ENCODE data around the gene KCNC1. TPM values are rescaled to one million over a fixed set of nuclear protein-coding genes. Genes with fewer than 3 reads are reported as not detected.
A peak's percentile ranks its signal among the peaks of the same experiment; 100 is the strongest.

Gene KCNC1
- total and polyA plus RNA-seq, 7 donors, result 0.01 to 1.1 (median 0.13) TPM

DNA sequence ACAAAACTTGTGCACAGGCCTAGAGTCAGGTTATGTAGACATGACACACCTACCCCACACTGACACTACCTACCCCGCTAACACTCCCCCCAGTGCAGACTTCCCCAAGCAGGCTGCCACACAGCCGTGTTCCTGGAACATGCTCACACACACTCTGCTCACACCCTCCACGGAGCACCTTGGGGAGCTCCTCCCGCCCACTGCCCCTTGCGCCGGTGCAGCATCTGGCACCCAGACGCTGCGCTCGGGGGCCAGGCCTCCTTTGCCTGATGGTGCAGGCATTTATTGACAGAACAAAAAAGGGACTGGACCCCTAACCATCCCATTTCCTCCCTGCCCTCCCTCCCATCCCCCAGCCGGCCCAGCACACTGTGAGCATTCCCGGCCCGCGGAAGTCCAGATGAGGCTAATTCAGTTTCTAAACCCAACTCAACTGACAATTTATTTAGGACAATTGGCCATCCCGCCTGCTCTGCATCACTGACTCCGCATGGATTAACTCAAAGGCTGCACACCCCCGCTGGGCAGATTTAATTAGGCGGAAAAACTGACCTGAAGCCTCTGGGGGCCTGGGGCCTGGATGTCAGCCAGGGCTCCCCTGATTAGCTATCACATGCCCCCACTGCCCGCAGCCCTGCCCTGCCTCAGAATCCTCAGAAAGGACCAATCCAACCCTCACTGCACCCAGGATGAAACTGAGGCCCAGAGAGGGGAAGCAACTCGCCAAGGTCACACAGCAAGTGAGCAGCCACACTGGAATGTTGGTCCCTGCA is 30.1 kb downstream of the KCNC1 start:
- intact Hi-C loops (cut with DNase I), result loop anchor here in 1 of 2 donors (5.0 kb wide), 1 partner anchor 213 kb away; no protein-coding TSS in a partner anchor
- TF ChIP-seq, protein P1, sequence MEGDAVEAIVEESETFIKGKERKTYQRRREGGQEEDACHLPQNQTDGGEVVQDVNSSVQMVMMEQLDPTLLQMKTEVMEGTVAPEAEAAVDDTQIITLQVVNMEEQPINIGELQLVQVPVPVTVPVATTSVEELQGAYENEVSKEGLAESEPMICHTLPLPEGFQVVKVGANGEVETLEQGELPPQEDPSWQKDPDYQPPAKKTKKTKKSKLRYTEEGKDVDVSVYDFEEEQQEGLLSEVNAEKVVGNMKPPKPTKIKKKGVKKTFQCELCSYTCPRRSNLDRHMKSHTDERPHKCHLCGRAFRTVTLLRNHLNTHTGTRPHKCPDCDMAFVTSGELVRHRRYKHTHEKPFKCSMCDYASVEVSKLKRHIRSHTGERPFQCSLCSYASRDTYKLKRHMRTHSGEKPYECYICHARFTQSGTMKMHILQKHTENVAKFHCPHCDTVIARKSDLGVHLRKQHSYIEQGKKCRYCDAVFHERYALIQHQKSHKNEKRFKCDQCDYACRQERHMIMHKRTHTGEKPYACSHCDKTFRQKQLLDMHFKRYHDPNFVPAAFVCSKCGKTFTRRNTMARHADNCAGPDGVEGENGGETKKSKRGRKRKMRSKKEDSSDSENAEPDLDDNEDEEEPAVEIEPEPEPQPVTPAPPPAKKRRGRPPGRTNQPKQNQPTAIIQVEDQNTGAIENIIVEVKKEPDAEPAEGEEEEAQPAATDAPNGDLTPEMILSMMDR (IDR thresholded peaks at IDR 0.05), result no peak
- 71 to 77% (median 75%) methylated on average over 19 of the region's 19 CpGs for WGBS, 3 donors
- Histone ChIP-seq H3K27me3 (ENCODE audit: insufficient read depth in 3 of 3, low read length in 2 of 3) (no peaks in the 10 kb centered on the region), H3K36me3 (ENCODE audit: insufficient read depth in 1 of 2, low read depth in 1 of 2) (no peaks in the 10 kb centered on the region), H3K4me1 (no peaks in the 10 kb centered on the region), H3K27ac (no peak overlapping the region), H3K9me3 (no peaks in the 10 kb centered on the region), H3K4me3 (no peak overlapping the region)
- no peak for ATAC-seq
- DNase-seq, result peak in 1 of 2 donors; percentile 32

GRCh38 chr11:17765356-17766072 is 30.9 kb downstream of the KCNC1 start:
- no peak overlapping the region for H3K4me3 ChIP-seq
- ATAC-seq, result no peak
- peak in 1 of 2 donors; percentile 15 for DNase-seq
- 86 to 90% (median 88%) methylated on average over 13 of the region's 13 CpGs for WGBS, 3 donors
- intact Hi-C loops (cut with DNase I), result no loop called here
- H3K4me1 ChIP-seq, result no peaks in the 10 kb centered on the region
- H3K9me3 ChIP-seq, result no peaks in the 10 kb centered on the region
- H3K27ac ChIP-seq, result no peak overlapping the region
- TF ChIP-seq, protein P1 (IDR thresholded peaks at IDR 0.05), result no peak
- peaks cover 0 to 4% (median 0%) of the 10 kb centered on the region in 3 donors for H3K27me3 ChIP-seq (ENCODE audit: insufficient read depth in 3 of 3, low read length in 2 of 3)
- no peaks in the 10 kb centered on the region for H3K36me3 ChIP-seq (ENCODE audit: insufficient read depth in 1 of 2, low read depth in 1 of 2)

- Histone ChIP-seq H3K9me3 (no peaks in the 10 kb centered on the region), H3K36me3 (ENCODE audit: insufficient read depth in 1 of 2, low read depth in 1 of 2) (no peaks in the 10 kb centered on the region), H3K4me3 (no peak overlapping the region), H3K27me3 (ENCODE audit: insufficient read depth in 3 of 3, low read length in 2 of 3) (peaks cover 0 to 4% (median 0%) of the 10 kb centered on the region in 3 donors), H3K27ac (no peak overlapping the region), H3K4me1 (no peaks in the 10 kb centered on the region)
- intact Hi-C loops (cut with DNase I), result no loop called here
- 94 to 100% (median 98%) methylated on average over 8 of the region's 8 CpGs for WGBS, 3 donors
- TF ChIP-seq, protein P1 (IDR thresholded peaks at IDR 0.05), result no peak
- ATAC-seq, result no peak
- DNase-seq, result peak in 1 of 2 donors; percentile 14
Measured at GRCh38 chr11:17766073-17766359, 31.4 kb downstream of the KCNC1 start.

- no peaks in the 10 kb centered on the region for H3K36me3 ChIP-seq (ENCODE audit: insufficient read depth in 1 of 2, low read depth in 1 of 2)
- no peaks in the 10 kb centered on the region for H3K4me1 ChIP-seq
- no peak overlapping the region for H3K27ac ChIP-seq
- intact Hi-C loops (cut with DNase I), result no loop called here
- 85 to 96% (median 91%) methylated on average over 5 of the region's 5 CpGs for WGBS, 3 donors
- peaks cover 0 to 4% (median 0%) of the 10 kb centered on the region in 3 donors for H3K27me3 ChIP-seq (ENCODE audit: insufficient read depth in 3 of 3, low read length in 2 of 3)
- ATAC-seq (no peak), DNase-seq (peak in 1 of 2 donors; percentile 17)
- TF ChIP-seq, protein P1 (IDR thresholded peaks at IDR 0.05), result no peak
- no peak overlapping the region for H3K4me3 ChIP-seq
- no peaks in the 10 kb centered on the region for H3K9me3 ChIP-seq
Measured at GRCh38 chr11:17766590-17766989, 32.0 kb downstream of the KCNC1 start.
